A549 (cell line): ENCODE results near the gene ZNF23. TPM values are rescaled to one million over a fixed set of nuclear protein-coding genes. Genes with fewer than 3 reads are reported as not detected.

Experiments
- ATAC-seq, 2 experiments: fragments of 200-7000 bp in 1 of 2; fragments of >200 bp in 1 of 2; cut with Nextera tagmentation in 1 of 2; cut with Tn5 transposase in 1 of 2; 3 replicates each; pipeline versions ENCODE4 v1.8.0 to v1.9.1; 2018 to 2020; ENCODE audit warnings: mild to moderate bottlenecking in 1 of 2, moderate library complexity in 1 of 2
- CTCF ChIA-PET: fragments of 300-600 bp; sonication (Branson Sonifier 250); formaldehyde crosslinking; extraction: SDS; loops from one replicate; lab custom pipeline; 2021; ENCODE audit warnings: antibody characterized with exemption, inconsistent platforms; lab: Yijun Ruan, JAX
- POLR2A ChIA-PET: fragments of 350-600 bp; formaldehyde crosslinking; extraction: SDS; loops from one replicate; lab custom pipeline; 2021; ENCODE audit warnings: antibody characterized with exemption, inconsistent platforms; lab: Yijun Ruan, JAX
- DNase-seq, 2 experiments: peaks; one replicate each; pipeline versions ENCODE4 v3.0.0 to v3.0.0-alpha.2; 2011 to 2016; ENCODE audit warnings: low read depth in 1 of 2, low spot score in 1 of 2
- FAIRE-seq: peaks from 2 replicates; lab custom pipeline; 2011; peaks lifted over from hg19 to GRCh38; lab: Jason Lieb, UNC
- H3K27ac ChIP-seq, 2 experiments: fragments of >200 bp; sonication (Bioruptor Twin); formaldehyde crosslinking; 3 replicates each; pipeline ENCODE4 v1.5.1; 2016 to 2017
- H3K4me1 ChIP-seq: fragments of >200 bp; sonication (Bioruptor Twin); formaldehyde crosslinking; 3 replicates; pipeline ENCODE4 v1.6.1; 2016
- H3K4me2 ChIP-seq: fragments of >200 bp; sonication (Bioruptor Twin); formaldehyde crosslinking; 3 replicates; pipeline ENCODE4 v1.6.1; 2016
- H3K4me3 ChIP-seq: fragments of >200 bp; sonication (Bioruptor Twin); formaldehyde crosslinking; 3 replicates; pipeline ENCODE4 v1.5.1; 2016
- H3K9me3 ChIP-seq: fragments of >200 bp; sonication (Bioruptor Twin); formaldehyde crosslinking; 3 replicates; pipeline ENCODE4 v1.6.1; 2016
- BCL3 ChIP-seq: fragments of >200 bp; sonication (Bioruptor Twin); formaldehyde crosslinking; IDR thresholded peaks from 3 replicates; pipeline ENCODE4 v1.6.1; 2016
- CBX2 ChIP-seq: fragments of 200-600 bp; sonication (generic); IDR thresholded peaks from 2 replicates; pipeline ENCODE4 v1.6.1; 2016; ENCODE audit warnings: low read depth, mild to moderate bottlenecking, borderline replicate concordance
- CBX8 ChIP-seq: fragments of 200-600 bp; sonication (generic); IDR thresholded peaks from 2 replicates; pipeline ENCODE4 v1.6.1; 2016
- CEBPB ChIP-seq, 2 experiments: fragments of >200 bp in 1 of 2; sonication (Bioruptor Twin) in 1 of 2; formaldehyde crosslinking in 1 of 2; IDR thresholded peaks; 2 replicates each; pipeline ENCODE4 v1.6.1; 2012 to 2016
- CHD2 ChIP-seq: fragments of 150-350 bp; IDR thresholded peaks from 2 replicates; pipeline ENCODE4 v1.6.1; 2014; ENCODE audit warnings: low read length; ENCODE audit not compliant: partially characterized antibody
- CHD4 ChIP-seq: fragments of 200-600 bp; sonication (generic); IDR thresholded peaks from 2 replicates; pipeline ENCODE4 v1.6.1; 2016; ENCODE audit warnings: antibody characterized with exemption, mild to moderate bottlenecking, borderline replicate concordance
- CTCF ChIP-seq: fragments of >200 bp; sonication (Bioruptor Twin); formaldehyde crosslinking; IDR thresholded peaks from 3 replicates; pipeline ENCODE4 v1.5.1; 2016
- FOSB ChIP-seq: fragments of 250-450 bp; sonication (Bioruptor Pico); IDR thresholded peaks from 2 replicates; pipeline ENCODE4 v1.5.0; 2020; ENCODE audit warnings: mild to moderate bottlenecking, moderate library complexity
- FOXS1 ChIP-seq: fragments of 250-450 bp; sonication (Bioruptor Pico); IDR thresholded peaks from 2 replicates; pipeline ENCODE4 v1.5.0; 2020; ENCODE audit warnings: mild to moderate bottlenecking, moderate library complexity
- HDAC2 ChIP-seq: fragments of 200-600 bp; sonication (generic); IDR thresholded peaks from 2 replicates; pipeline ENCODE4 v1.6.1; 2016
- HEYL ChIP-seq: fragments of 250-450 bp; sonication (Bioruptor Pico); IDR thresholded peaks from 2 replicates; pipeline ENCODE4 v1.8.0; 2021; ENCODE audit warnings: mild to moderate bottlenecking, moderate library complexity
- HMGXB4 ChIP-seq: fragments of 250-450 bp; sonication (Bioruptor Pico); IDR thresholded peaks from 2 replicates; pipeline ENCODE4 v1.5.0; 2021; ENCODE audit warnings: mild to moderate bottlenecking, moderate library complexity, borderline replicate concordance
- HOXA7 ChIP-seq: fragments of 250-450 bp; sonication (Bioruptor Pico); IDR thresholded peaks from 2 replicates; pipeline ENCODE4 v1.5.0; 2020; ENCODE audit warnings: mild to moderate bottlenecking, moderate library complexity
- HOXB5 ChIP-seq: fragments of 250-450 bp; sonication (Bioruptor Pico); IDR thresholded peaks from 2 replicates; pipeline ENCODE4 v1.5.0; 2020; ENCODE audit warnings: mild to moderate bottlenecking, moderate library complexity
- KDM1A ChIP-seq: fragments of 200-600 bp; sonication (generic); IDR thresholded peaks from 2 replicates; pipeline ENCODE4 v1.6.1; 2016; ENCODE audit warnings: low read depth, mild to moderate bottlenecking
- KDM5A ChIP-seq: fragments of 200-600 bp; sonication (generic); IDR thresholded peaks from 2 replicates; pipeline ENCODE4 v1.6.1; 2016; ENCODE audit warnings: antibody characterized with exemption, mild to moderate bottlenecking
- MAZ ChIP-seq: fragments of 150-350 bp; IDR thresholded peaks from 2 replicates; pipeline ENCODE4 v1.6.1; 2014; ENCODE audit warnings: antibody characterized with exemption, low read depth, low read length, borderline replicate concordance
- MYC ChIP-seq: IDR thresholded peaks from 2 replicates; pipeline ENCODE4 v1.6.1; 2012; ENCODE audit warnings: mild to moderate bottlenecking, inconsistent platforms, low read length, improper control_type of control experiment, borderline replicate concordance
- NR3C1 ChIP-seq: fragments of >200 bp; sonication (Bioruptor Twin); formaldehyde crosslinking; IDR thresholded peaks from 3 replicates; pipeline ENCODE4 v1.6.1; 2017
- PBX3 ChIP-seq: IDR thresholded peaks from 2 replicates; pipeline ENCODE4 v1.6.1; 2012
- RAD21 ChIP-seq, 2 experiments: fragments of >200 bp in 1 of 2; sonication (Bioruptor Twin) in 1 of 2; formaldehyde crosslinking in 1 of 2; IDR thresholded peaks in 1 of 2; conservative IDR thresholded peaks in 1 of 2; 2 replicates in 1 of 2; 3 replicates in 1 of 2; pipeline ENCODE4 v1.6.1; 2012 to 2018; ENCODE audit warnings: inconsistent platforms in 1 of 2
- REST ChIP-seq: fragments of 200-600 bp; sonication (generic); IDR thresholded peaks from 2 replicates; pipeline ENCODE4 v1.6.1; 2016; ENCODE audit warnings: antibody characterized with exemption, mild to moderate bottlenecking, moderate library complexity
- RFX5 ChIP-seq: fragments of 450-650 bp; IDR thresholded peaks from 2 replicates; pipeline ENCODE4 v1.7.1; 2014; ENCODE audit warnings: antibody characterized with exemption, mild to moderate bottlenecking, moderate library complexity
- SREBF2 ChIP-seq: fragments of 450-650 bp; IDR thresholded peaks from 2 replicates; pipeline ENCODE4 v1.6.1; 2014; ENCODE audit warnings: mild to moderate bottlenecking, moderate library complexity
- ZSCAN20 ChIP-seq: fragments of 250-450 bp; sonication (Bioruptor Pico); IDR thresholded peaks from 2 replicates; pipeline ENCODE4 v1.8.0; 2022; ENCODE audit warnings: mild to moderate bottlenecking, moderate library complexity
- WGBS: methylation state at CpG from one replicate; pipeline ENCODE4 v1.1.6; 2017; ENCODE audit errors: missing lambda C conversion rate; 5-methylcytosine and 5-hydroxymethylcytosine counted together
- polyA plus RNA-seq, 4 experiments: library from polyadenylated mRNA; depleted of rRNA in 3 of 4; stranded (reverse); fragments of >200 nt; fragmentation: RNase III in 1 of 4; extraction: RNeasy Plus Mini Kit Qiagen cat#74134 plus additional on column Dnase treatment in 1 of 4; gene quantifications; 2 replicates in 3 of 4; 3 replicates in 1 of 4; pipeline ENCODE4 v1.2.3, GENCODE V29; 2011 to 2017

Gene ZNF23
- polyA plus RNA-seq, 2 of the 4 experiments (the other 2 are of a cell fraction), result 7.1 to 8.7 TPM

GRCh38 chr16:71439523-71439922 is 22.5 kb downstream of the ZNF23 start (continued):
- TF ChIP-seq HMGXB4 (no peak), NR3C1 (no peak), CHD4 (no peak), FOSB (CRISPR knock-in tag) (no peak), RFX5 (no peak)

- POLR2A ChIA-PET, result no interaction called here
- WGBS, result 37% methylated on average over 7 of the region's 7 CpGs
- ATAC-seq (no peak), FAIRE-seq (no peak), DNase-seq (no peak)
- TF ChIP-seq FOXS1 (CRISPR knock-in tag) (no peak), CBX2 (no peak), MYC (no peak), KDM1A (no peak), HOXA7 (no peak), KDM5A (no peak), HOXB5 (CRISPR knock-in tag) (no peak), RAD21 (conservative IDR thresholded peaks at IDR 0.05 in 1 of 2, IDR thresholded peaks at IDR 0.05 in 1 of 2) (no peak), CBX8 (no peak), BCL3 (no peak), MAZ (no peak), REST (no peak), SREBF2 (no peak), CEBPB (IDR thresholded peaks at IDR 0.05) (no peak), PBX3 (no peak), ZSCAN20 (CRISPR knock-in tag) (no peak), CHD2 (no peak), CTCF (no peak), HEYL (CRISPR knock-in tag) (no peak), HDAC2 (no peak)
- Histone ChIP-seq H3K4me1 (no peaks in the 10 kb centered on the region), H3K27ac (no peak overlapping the region), H3K4me3 (no peak overlapping the region), H3K9me3 (peaks cover 5% of the 10 kb centered on the region; the same call in 2 of the 3 replicates), H3K4me2 (no peak overlapping the region)
- CTCF ChIA-PET, result interaction anchor here (0.6 to 5.2 kb wide), 2 partner anchors 24 to 1123 kb away, joined by 3 to 16 read pairs; no protein-coding TSS in a partner anchor
These were observed 25.6 kb downstream of the ZNF23 start for GRCh38 chr16:71436473-71436872.
